ENCODE measurements around the gene DIAPH2.
"Not testable (repeated sequence)": the region's sequence is repeated elsewhere in the genome, so short reads cannot be mapped to it uniquely, and the experiment has no call there.

The DIAPH2 gene

DNA sequence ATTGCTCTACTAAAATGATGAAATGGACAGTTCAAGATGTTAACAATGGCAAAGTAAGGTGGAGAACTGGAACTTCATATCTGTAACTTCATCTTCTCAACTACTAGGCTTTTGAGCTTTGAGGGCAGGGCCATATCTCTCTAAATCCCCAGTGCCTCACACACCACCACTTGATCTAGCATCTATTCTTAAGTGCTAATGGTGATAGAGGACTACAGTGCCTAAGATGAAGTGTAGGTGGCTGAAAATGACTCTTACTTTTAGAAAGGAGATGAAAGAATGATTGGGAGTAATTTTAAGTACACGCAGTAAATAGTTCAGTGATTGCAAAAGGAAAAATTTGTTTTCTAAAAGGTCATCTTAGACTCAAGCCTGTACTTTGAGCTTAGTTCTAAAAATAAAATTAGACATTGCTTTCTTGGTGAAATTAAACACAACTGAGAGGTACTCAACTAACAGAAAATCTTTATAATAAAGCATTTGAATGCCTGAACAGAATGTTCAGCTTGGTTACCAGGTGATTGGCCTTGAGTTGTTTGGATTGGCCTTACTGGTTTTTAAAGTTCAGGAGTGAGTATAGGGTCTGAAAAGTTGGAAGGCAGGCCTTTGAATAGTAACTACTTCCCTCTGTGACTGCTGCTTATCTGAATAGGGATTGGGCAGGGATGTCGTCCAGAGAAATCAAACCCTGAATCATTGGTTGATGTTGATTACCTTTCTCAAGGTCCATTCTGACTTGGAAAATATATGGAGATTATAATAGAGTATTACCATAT lies 45.4 kb downstream of the DIAPH2 start:
- H3K9me3 Mint-ChIP-seq, result no peaks in the 10 kb centered on the region
- peaks cover 0 to 21% of the 10 kb centered on the region in 2 donors for H3K4me1 Mint-ChIP-seq (ENCODE audit: low read depth in 2 of 2)
- H3K27me3 Mint-ChIP-seq, result no peaks in the 10 kb centered on the region
- DNase-seq (no peak), ATAC-seq (replicated peaks) (no peak)
- no peak overlapping the region for H3K4me3 Mint-ChIP-seq
- H3K27ac Mint-ChIP-seq, result no peak overlapping the region
- H3K36me3 Mint-ChIP-seq (ENCODE audit: insufficient read depth), result no peaks in the 10 kb centered on the region

DNA sequence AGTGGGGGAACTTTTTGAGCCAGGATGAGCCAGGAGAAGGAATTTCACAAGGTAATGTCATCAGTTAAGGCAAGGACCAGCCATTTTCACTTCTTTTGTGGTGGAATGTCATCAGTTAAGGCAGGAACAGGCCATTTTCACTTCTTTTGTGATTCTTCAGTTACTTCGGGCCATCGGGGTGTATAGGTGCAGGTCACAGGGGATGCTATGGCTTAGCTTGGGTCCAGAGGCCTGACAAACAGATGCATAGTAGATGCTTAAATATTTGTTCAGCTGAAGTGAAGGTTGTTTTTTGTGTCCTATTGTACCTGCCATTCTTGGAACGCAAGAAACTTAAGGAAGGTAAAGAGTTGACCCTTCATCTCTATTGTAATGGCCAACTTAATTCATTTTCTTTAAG lies 46.4 kb downstream of the DIAPH2 start:
- not testable (repeated sequence) for DNase-seq; H3K36me3 Mint-ChIP-seq (ENCODE audit: insufficient read depth); H3K27ac Mint-ChIP-seq; H3K9me3 Mint-ChIP-seq; H3K27me3 Mint-ChIP-seq; H3K4me3 Mint-ChIP-seq; ATAC-seq (replicated peaks)
- peaks cover 0 to 21% of the 10 kb centered on the region in 2 donors for H3K4me1 Mint-ChIP-seq (ENCODE audit: low read depth in 2 of 2)

DNA sequence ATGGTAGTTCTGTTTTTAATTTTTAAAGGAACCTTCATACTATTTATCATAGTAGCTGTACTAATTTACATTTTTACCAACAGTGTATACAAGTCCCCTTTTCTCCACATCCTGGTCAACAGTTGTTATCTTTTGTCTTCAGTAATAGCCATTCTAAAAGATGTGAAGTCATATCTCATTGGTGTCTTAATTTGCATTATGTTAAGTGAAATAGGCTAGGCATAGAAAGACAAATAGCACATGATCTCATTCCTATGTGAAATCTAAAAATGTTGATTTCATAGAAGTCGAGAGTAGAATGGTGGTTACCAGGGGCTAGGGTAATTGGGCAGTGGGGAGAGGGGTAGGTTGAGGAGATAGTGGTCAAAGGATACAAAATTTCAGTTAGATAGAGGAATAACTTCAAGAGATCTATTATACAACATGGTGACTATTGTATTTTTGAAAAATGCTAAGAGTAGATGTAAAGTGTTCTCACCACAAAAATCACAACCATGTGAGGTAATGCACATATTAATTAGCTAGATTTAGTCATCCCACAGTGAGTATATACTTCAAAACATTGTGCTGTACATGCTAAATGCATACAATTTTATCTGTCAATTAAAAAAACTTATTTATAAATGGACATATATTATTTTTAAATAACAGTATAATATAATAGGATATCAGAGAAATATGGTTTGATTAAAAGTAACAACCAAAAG lies 58.9 kb downstream of the DIAPH2 start:
- no peak overlapping the region for H3K4me3 Mint-ChIP-seq
- H3K36me3 Mint-ChIP-seq (ENCODE audit: insufficient read depth), result no peaks in the 10 kb centered on the region
- H3K9me3 Mint-ChIP-seq, result no peaks in the 10 kb centered on the region
- ATAC-seq (replicated peaks) (no peak), DNase-seq (no peak)
- H3K4me1 Mint-ChIP-seq (ENCODE audit: low read depth in 2 of 2), result peaks cover 0 to 2% of the 10 kb centered on the region in 2 donors
- H3K27me3 Mint-ChIP-seq, result no peaks in the 10 kb centered on the region
- no peak overlapping the region for H3K27ac Mint-ChIP-seq

DNA sequence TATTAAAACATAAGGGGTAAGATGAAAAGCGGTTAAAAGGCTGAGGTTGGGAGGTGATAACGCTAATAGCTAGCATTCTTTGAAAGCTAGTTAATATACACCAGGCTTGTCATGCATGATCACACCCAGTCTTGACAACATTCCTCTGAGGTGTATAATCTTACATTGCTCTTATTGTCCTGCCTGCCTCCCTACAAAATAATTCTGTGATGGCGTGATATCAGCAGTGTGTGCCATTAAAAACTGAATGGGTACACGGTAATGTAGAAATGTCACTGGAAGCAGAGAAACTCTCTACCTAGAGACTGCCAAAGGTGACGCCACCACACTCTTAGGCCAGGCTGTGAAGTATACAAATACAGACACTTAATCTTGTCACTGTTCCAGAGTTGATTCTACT lies 68.1 kb downstream of the DIAPH2 start:
- Mint-ChIP-seq H3K4me3 (no peak overlapping the region), H3K27me3 (no peaks in the 10 kb centered on the region), H3K9me3 (no peaks in the 10 kb centered on the region), H3K4me1 (ENCODE audit: low read depth in 2 of 2) (peaks cover 0 to 2% of the 10 kb centered on the region in 2 donors), H3K36me3 (ENCODE audit: insufficient read depth) (peaks cover 2% of the 10 kb centered on the region), H3K27ac (no peak overlapping the region)
- ATAC-seq (replicated peaks) (no peak), DNase-seq (no peak)

DNA sequence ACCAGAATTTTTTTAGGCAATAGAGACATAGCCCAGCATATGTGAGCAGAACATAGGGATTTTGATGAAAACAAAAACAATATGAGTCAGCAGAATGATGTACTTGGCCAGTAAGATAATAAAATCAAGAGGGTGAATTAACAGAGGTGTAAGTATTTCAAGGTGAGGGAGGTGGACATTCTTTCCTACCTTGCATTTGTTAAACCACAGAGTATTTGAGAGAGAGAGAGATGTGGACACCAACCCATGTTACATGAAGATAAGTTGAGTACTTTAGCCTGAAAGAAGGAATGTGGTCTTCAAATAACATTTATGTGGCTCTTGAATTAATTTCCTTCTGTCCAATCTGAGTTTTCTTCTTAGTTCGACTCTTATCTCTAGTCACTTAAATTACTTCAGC lies 68.6 kb downstream of the DIAPH2 start:
- peaks cover 0 to 2% of the 10 kb centered on the region in 2 donors for H3K4me1 Mint-ChIP-seq (ENCODE audit: low read depth in 2 of 2)
- H3K9me3 Mint-ChIP-seq, result no peaks in the 10 kb centered on the region
- H3K4me3 Mint-ChIP-seq, result no peak overlapping the region
- H3K27ac Mint-ChIP-seq, result no peak overlapping the region
- no peaks in the 10 kb centered on the region for H3K27me3 Mint-ChIP-seq
- DNase-seq (no peak), ATAC-seq (replicated peaks) (no peak)
- peaks cover 2% of the 10 kb centered on the region for H3K36me3 Mint-ChIP-seq (ENCODE audit: insufficient read depth)

DNA sequence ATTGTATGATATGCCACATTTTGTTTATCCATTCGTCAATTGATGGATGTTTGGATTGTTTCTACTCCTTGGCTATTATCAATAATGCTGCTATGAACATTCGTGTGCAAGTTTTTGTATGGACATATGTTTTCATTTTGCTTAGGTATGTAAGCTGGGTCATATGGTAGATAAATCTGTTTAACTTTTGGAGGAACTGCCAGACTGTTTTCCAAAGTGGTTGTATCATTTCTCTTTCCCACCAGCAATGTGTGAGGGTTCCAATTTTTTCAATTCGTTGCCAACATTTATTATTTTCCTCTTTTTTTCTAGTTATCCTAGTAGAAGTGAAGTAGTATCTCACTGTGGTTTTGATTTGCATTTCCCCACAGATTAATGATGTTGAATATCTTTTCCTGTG lies 71.8 kb downstream of the DIAPH2 start:
- no peaks in the 10 kb centered on the region for H3K4me1 Mint-ChIP-seq (ENCODE audit: low read depth in 2 of 2)
- peaks cover 2% of the 10 kb centered on the region for H3K36me3 Mint-ChIP-seq (ENCODE audit: insufficient read depth)
- H3K4me3 Mint-ChIP-seq, result no peak overlapping the region
- ATAC-seq (replicated peaks) (no peak), DNase-seq (no peak)
- no peak overlapping the region for H3K27ac Mint-ChIP-seq
- no peaks in the 10 kb centered on the region for H3K27me3 Mint-ChIP-seq
- no peaks in the 10 kb centered on the region for H3K9me3 Mint-ChIP-seq

DNA sequence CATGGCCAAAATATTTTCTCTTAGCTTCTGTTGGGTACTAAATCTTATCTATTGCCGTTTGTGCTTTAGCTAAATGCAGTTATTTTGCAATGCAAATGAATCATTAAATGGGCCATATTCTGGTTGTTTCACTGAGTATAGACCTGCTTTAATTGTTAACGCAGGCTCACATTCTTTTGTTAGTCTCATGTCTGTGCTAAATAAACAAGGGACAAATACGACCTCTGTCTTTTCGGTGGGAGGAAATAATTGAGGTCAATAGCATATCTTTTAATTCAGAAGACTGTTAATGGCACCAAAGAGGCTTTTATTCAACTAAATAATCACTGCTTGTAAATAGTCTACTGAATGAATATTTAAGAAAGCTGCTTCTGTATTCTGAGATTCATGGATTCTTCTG lies 76.9 kb downstream of the DIAPH2 start:
- H3K4me1 Mint-ChIP-seq (ENCODE audit: low read depth in 2 of 2), result peaks cover 5 to 12% of the 10 kb centered on the region in 2 donors
- no peak for DNase-seq
- H3K4me3 Mint-ChIP-seq, result no peak overlapping the region
- no peaks in the 10 kb centered on the region for H3K9me3 Mint-ChIP-seq
- no peaks in the 10 kb centered on the region for H3K27me3 Mint-ChIP-seq
- H3K36me3 Mint-ChIP-seq (ENCODE audit: insufficient read depth), result peaks cover 2% of the 10 kb centered on the region
- no peak overlapping the region for H3K27ac Mint-ChIP-seq
- ATAC-seq (replicated peaks), result no peak

DNA sequence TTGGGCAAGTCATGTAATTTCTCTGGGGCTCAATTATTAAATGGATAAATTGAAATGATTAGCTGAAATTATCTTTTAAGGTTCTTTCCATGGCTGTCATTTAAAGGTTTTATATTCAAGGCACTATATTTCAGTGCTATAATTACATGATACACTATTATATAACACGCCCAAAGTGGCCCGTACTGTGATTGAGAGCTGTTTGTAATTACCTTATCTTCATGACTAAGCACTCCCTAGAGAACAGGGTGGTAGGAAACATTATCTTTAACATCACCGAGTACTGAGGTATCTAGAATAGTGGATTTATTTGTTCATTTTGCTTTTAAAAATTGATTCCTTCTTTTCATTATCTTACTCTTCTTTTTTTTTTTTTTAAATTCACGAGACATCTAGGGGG lies 79.0 kb downstream of the DIAPH2 start:
- DNase-seq (no peak), ATAC-seq (replicated peaks) (no peak)
- H3K4me3 Mint-ChIP-seq, result no peak overlapping the region
- H3K36me3 Mint-ChIP-seq (ENCODE audit: insufficient read depth), result no peaks in the 10 kb centered on the region
- no peaks in the 10 kb centered on the region for H3K9me3 Mint-ChIP-seq
- H3K27me3 Mint-ChIP-seq, result no peaks in the 10 kb centered on the region
- peak overlapping the region in 1 of 2 donors; percentile 15 for H3K27ac Mint-ChIP-seq
- peaks cover 5 to 12% of the 10 kb centered on the region in 2 donors for H3K4me1 Mint-ChIP-seq (ENCODE audit: low read depth in 2 of 2)

DNA sequence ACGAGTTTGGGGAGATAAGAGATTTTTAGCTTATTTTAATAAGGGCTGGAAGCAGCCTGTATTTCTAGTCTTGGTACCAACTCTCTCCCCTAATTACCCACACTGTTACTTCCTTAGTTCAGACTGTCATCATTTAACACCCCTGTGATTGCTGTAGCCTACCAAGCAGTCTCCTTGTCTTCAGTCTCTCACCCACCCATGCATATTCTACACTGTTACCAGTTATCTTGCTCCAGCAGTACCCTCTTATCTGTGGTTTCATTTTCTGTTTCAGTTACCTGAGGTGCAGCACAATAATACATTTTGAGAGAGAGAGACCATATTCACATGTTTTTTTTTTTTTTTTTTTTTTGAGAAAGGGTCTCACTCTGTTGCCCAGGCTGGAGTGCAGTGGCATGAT lies 80.2 kb downstream of the DIAPH2 start:
- peak; percentile 40 for ATAC-seq (replicated peaks)

DNA sequence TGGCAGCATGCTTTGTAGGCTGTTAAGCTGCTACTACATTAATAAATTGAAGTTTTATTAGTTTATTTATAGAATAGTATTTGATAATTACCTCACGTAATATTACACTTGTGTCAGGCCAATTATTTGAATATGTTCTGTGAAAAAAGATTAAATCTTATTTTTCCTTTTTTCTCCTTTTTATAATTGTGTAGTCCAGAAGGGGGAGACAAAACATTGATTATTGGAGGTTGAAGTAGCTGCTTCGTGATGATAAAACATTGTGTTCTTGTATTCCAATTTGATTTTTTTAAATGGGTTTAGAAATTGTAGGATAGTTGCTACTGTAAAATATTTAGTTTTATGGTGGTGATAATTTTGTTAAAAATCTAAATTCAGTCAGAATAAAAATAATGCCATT lies 85.7 kb downstream of the DIAPH2 start:
- ATAC-seq (replicated peaks) (no peak), DNase-seq (no peak)
- H3K9me3 Mint-ChIP-seq, result no peaks in the 10 kb centered on the region
- peaks cover 0 to 3% of the 10 kb centered on the region in 2 donors for H3K4me1 Mint-ChIP-seq (ENCODE audit: low read depth in 2 of 2)
- H3K36me3 Mint-ChIP-seq (ENCODE audit: insufficient read depth), result no peaks in the 10 kb centered on the region
- H3K27ac Mint-ChIP-seq, result no peak overlapping the region
- H3K27me3 Mint-ChIP-seq, result no peaks in the 10 kb centered on the region
- no peak overlapping the region for H3K4me3 Mint-ChIP-seq

More for the DNA sequence above, 80.2 kb downstream of the DIAPH2 start:
- Mint-ChIP-seq H3K36me3 (ENCODE audit: insufficient read depth) (no peaks in the 10 kb centered on the region), H3K27me3 (no peaks in the 10 kb centered on the region), H3K4me3 (no peak overlapping the region), H3K27ac (peak overlapping the region; percentile 26 to 38), H3K9me3 (no peaks in the 10 kb centered on the region), H3K4me1 (ENCODE audit: low read depth in 2 of 2) (peaks cover 5 to 12% of the 10 kb centered on the region in 2 donors)
- no peak for DNase-seq

DNA sequence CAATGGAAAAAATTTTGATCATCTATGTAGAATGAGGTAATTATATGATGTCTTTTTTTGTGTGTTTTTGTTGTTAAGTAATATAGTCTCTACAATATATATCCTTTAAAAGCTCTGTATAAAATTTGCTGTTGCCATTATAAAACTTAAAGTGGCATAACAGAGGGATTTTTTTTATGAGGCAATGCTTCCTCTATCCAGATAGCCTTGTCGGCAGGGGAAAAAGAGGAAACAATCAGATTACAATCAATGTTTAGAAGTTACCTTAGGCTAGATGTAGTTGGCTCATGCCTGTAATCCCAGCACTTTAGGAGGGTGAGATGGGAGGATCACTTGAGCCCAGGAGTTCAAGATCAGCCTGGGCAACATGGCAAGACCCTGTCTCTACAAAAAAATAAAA lies 86.8 kb downstream of the DIAPH2 start:
- Mint-ChIP-seq H3K27me3 (no peaks in the 10 kb centered on the region), H3K4me3 (no peak overlapping the region)

DNA sequence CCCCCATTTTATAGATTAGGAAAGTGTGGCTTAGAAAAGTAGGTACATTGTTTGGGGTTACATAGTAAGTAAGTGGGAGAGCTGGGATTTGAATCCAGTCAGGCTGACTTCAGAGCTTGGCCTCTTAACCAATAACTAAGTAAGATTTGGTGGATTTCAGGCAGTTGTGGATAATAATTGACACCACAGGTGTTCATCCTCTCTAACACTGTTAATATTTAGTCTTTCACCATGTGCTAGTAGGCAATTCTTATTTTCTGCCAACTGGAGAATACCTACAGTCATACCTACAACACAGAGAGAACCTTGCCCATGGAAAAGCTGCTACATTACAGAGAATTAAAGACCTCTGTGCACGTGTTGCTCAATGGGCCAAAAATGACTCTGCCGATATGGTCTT lies 89.5 kb downstream of the DIAPH2 start:
- no peaks in the 10 kb centered on the region for H3K27me3 Mint-ChIP-seq
- H3K9me3 Mint-ChIP-seq, result no peaks in the 10 kb centered on the region
- H3K4me1 Mint-ChIP-seq (ENCODE audit: low read depth in 2 of 2), result no peaks in the 10 kb centered on the region
- H3K36me3 Mint-ChIP-seq (ENCODE audit: insufficient read depth), result no peaks in the 10 kb centered on the region
- ATAC-seq (replicated peaks), result no peak
- no peak for DNase-seq
- no peak overlapping the region for H3K4me3 Mint-ChIP-seq
- no peak overlapping the region for H3K27ac Mint-ChIP-seq

More for the DNA sequence above, 86.8 kb downstream of the DIAPH2 start:
- no peak for DNase-seq
- H3K9me3 Mint-ChIP-seq, result no peaks in the 10 kb centered on the region
- no peak overlapping the region for H3K27ac Mint-ChIP-seq
- H3K4me1 Mint-ChIP-seq (ENCODE audit: low read depth in 2 of 2), result no peaks in the 10 kb centered on the region
- ATAC-seq (replicated peaks), result no peak
- H3K36me3 Mint-ChIP-seq (ENCODE audit: insufficient read depth), result no peaks in the 10 kb centered on the region

DNA sequence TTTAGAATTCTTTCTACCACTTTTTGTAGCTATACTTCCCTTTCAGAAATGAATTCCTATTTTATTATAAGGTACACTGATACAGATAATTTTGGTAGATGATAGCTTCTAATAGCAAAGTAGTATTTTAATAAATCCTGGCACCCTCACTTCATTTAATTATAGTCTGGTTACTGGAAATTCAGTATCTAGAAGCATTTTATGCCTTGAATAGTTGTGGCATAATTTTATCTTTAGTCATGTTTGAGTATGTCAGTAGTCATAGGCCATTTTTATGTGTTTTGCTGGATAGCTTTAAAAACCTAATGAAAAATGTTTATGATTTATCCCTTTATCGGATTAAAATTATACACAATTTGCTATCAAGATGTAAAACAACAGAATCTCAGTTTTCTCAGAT lies 92.3 kb downstream of the DIAPH2 start:
- ATAC-seq (replicated peaks) (no peak), DNase-seq (no peak)
- H3K4me3 Mint-ChIP-seq, result no peak overlapping the region
- H3K9me3 Mint-ChIP-seq, result no peaks in the 10 kb centered on the region
- no peaks in the 10 kb centered on the region for H3K36me3 Mint-ChIP-seq (ENCODE audit: insufficient read depth)
- H3K27ac Mint-ChIP-seq, result no peak overlapping the region
- H3K4me1 Mint-ChIP-seq (ENCODE audit: low read depth in 2 of 2), result no peaks in the 10 kb centered on the region
- no peaks in the 10 kb centered on the region for H3K27me3 Mint-ChIP-seq

DNA sequence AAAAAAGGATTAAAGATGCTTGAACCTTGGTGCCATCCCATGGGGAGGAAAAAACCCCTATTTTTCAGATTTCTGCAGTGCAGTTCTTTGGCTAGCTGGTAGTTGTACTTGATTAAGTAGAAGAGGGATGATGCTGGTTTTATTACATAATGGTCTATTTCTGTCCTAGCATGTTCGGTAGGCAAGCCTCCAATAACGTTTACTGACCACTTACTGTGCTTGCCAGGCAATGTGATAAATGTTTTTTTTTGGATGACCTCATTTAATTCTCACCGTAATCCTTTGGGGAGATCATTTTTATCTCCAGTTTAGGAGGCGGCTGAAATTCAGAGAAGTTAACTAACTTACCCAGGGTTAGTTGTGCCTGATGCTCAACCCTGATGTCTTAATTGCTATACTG lies 106.9 kb downstream of the DIAPH2 start:
- H3K27me3 Mint-ChIP-seq, result no peaks in the 10 kb centered on the region
- H3K9me3 Mint-ChIP-seq, result no peaks in the 10 kb centered on the region
- no peak for DNase-seq

More for the DNA sequence above, 106.9 kb downstream of the DIAPH2 start:
- H3K27ac Mint-ChIP-seq, result no peak overlapping the region
- peaks cover 0 to 3% of the 10 kb centered on the region in 2 donors for H3K4me1 Mint-ChIP-seq (ENCODE audit: low read depth in 2 of 2)
- no peak overlapping the region for H3K4me3 Mint-ChIP-seq
- no peak for ATAC-seq (replicated peaks)
- no peaks in the 10 kb centered on the region for H3K36me3 Mint-ChIP-seq (ENCODE audit: insufficient read depth)

Data from effector memory CD8-positive, alpha-beta T cell (primary cell).